UCSD-AML1 (cell line): ENCODE results near the gene YPEL3.

ENCODE experiments used
- DNase-seq: peaks from one replicate; lab custom pipeline; 2025; ENCODE audit not compliant: unreplicated experiment; lab: John Stamatoyannopoulos, UW

Gene YPEL3

DNA sequence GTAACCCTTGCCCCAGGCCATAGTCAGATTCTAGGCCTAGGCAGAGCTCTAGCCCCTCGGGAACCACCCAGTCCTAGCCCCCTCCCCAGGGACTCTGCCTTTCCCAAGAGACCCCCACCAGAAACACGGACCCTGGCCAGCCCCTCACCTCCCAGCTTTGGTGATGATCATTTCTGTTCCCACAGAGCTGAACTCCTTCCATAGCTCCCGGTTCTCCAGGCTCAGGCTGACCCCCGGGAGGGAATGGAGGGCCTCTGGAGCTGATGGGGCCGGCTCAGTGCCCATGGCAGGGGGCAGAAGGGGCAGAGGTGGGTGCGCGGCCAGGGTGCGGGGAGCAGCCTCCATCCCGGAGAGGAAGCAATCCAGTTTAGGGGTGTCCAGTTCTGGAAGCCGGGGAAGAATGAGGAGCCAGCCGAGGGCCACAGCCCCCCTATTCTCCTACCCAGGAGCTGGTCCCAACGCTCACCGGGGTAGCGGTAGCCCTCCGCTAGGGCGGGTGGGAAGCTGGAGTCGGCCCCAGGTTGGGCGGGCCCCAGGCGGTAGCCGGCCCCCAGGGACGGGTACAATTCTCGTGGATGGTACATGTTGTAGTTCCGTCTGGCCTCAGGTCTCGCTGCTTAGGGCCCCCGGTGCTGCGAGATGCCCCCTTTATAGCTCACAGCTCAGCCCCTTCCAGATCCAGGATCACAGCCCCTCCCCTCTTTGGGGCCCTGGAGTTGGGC, 5.2 kb downstream of the YPEL3 start:
- no peak for DNase-seq

DNA sequence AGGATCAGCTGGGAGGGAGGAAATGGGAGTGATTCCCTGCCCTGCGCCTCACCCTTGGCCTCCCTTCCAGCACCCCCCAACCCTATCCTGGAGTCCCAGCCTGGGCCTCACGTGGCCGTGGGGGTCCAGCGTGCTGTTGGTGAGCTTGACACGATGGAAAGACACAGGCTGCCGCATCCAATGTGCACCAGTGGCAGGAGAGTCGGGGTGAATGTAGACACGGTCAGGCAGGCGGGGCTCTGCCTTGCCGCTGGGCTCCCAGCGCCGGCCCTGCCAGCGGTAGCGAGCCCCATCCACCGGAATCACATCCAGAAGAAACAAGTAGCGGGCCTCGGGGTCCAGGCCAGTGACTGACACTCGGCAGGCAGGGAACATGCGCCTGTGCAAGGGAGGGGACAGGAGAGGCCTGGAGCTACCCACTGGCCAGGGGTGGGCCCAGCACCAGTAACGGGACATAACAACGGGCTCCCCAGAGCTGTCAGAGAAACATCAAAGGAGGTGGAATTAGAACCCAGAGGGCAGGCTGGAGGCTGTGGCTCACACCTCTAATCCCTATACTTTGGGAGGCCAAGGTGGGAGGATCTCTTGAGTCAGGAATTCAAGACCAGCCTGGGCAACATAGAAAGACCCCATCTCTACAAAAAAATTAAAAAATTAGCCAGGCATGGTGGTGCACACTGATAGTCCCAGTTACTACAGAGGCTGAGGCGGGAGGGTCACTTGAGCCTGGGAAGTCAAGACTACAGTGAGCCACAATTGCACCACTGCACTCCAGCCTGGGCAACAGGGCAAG, 7.0 kb downstream of the YPEL3 start:
- DNase-seq: no peak

DNA sequence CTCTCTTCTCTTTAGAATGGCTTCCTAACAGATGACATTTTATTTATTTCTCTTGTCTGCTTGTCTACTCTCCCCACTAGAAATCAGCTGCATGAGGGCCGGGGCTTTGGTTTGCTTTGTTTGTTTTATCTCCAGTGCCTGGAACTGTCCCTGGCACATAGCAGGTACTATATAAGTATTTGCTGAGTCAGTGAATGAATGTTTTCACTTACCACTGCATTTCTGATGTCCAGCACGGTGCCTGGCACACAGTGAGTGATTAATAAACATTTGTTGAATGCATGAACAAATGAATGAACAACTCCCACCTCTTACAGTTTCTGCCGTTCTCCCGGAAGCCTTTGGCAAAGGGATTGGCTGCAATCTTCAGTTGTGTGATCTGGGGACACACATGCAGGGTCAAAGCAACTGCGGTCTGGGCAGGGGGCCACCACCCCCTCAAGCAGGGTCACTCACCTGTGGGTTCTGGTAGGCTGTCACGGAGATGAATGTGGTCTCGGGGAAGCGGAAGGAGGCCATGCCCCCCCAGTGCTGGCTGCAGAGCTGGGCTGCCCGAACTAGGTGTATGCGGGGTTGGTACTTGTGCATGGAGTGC, 7.7 kb downstream of the YPEL3 start:
- DNase-seq: no peak

DNA sequence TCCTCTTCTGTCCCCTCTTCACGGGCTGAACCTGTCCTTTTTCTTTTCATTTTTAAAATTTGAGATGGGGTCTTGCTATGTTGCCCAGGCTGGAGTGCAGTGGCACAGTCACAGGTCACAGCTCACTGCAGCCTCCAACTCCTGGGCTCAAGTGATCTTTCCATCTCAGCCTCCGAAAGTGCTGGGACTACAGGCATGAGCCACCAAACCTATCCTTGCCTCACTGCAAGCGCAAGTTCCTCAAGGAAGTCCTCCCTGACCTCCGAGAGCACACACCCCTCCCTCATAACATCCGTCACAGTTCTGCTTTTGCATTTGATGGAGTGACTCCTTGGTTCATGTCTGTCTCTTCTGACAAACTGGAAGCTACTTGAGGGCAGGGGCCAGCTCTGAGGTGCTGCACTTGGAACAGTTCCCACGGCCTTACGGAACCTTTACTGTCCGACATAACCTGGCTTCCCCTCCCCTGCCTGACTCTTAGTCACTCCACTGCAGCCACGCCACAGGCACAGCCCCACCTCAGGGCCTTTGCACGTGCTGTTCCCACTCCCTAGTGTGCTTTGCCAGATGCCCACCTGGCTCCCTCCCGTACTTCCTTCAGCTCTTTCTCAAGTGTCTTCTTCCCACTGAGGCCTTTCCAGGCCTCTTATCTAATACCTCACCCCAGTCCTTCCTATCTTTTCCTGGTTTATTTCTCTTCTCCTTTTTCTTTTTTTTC, 8.7 kb downstream of the YPEL3 start:
- DNase-seq: no peak

DNA sequence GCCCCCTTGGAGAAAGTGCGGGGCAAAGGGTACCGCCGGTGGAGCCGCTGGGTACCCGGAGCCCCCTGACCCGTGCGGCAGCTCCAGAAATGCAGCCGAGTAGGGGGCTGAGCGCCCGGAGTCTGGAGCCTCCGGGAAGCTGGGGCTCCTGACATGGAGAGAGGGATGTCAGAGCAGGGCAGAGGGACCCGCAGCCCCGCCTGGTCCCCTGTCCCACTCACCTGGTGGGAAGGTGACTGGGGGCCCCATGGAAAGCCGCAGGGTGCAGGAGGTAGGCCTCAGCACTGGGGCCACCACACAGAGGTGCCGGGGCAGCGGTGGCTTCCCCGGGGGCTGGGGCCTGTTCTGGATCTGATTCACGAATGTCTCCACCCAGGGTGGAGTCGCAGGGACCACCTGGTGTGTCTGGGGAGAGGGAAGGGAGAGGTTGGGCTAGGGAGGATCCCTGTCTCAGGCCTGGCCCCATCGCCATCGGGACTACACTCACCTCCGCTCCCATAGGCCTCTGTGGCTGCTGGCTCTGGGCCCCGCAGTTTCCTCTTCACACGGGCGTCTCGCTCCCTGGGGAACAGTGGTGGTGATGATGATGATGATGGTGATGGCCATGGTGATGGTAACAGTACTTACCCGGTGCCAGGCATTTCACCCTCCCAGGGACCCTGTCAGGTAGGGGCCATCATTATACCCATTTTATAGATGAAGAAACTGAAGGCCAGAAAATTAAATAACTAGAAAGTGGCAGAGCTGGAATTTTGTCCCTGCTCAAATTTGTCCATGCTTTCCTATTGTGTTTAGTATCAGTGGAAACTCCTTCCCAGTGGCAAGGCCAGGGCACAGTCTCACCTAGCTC, 9.5 kb downstream of the YPEL3 start:
- no peak for DNase-seq

DNA sequence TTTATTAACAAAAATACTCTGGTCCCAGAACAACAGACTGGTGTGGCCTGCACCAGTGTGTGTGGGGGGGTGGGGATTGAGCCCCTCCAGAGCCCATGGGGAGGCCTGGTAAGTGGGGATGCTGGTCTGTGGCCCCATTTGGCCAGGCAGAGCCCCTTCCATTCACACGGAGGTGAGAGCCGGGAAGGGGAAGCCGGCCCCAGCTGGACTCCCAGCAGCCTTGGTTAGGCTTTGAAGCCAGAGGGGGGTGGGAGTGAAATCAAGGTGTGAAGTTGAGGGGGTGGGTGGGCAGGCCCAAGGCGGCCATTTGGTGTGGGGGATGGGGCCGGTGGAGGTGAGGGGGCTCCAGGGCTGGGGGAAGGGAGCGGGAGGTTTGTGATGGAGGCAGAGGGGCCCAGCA, 10.2 kb downstream of the YPEL3 start:
- no peak for DNase-seq

DNA sequence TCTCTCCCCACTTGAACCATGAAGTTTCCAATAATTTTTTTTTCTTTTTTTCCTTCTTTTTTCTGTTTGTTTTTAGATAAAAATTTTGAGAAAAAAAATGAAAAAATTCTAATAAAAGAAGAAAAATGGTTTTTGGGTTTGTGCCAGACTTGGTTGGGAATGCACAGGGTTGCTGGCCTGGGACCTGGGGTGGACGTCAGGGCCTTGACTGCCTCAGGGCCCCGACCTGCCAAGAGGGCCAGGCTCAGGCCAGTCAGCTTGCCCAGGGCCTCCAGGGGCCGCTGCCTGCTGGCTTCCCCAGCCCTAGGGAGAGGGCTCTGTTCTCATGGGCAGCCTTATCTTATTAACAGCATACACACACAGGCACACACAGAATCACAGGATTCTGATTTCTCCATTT, 10.8 kb downstream of the YPEL3 start:
- DNase-seq: no peak

DNA sequence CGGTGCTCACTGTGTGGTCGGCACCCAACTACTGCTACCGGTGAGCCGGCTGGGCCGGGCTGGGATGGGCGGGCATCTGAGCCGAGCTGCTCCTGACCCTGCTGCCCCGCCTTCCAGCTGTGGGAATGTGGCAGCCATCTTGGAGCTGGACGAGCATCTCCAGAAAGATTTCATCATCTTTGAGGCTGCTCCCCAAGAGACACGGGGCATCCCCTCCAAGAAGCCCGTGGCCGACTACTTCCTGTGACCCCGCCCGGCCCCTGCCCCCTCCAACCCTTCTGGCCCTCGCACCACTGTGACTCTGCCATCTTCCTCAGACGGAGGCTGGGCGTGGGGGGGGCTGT, 11.2 kb downstream of the YPEL3 start:
- no peak for DNase-seq

DNA sequence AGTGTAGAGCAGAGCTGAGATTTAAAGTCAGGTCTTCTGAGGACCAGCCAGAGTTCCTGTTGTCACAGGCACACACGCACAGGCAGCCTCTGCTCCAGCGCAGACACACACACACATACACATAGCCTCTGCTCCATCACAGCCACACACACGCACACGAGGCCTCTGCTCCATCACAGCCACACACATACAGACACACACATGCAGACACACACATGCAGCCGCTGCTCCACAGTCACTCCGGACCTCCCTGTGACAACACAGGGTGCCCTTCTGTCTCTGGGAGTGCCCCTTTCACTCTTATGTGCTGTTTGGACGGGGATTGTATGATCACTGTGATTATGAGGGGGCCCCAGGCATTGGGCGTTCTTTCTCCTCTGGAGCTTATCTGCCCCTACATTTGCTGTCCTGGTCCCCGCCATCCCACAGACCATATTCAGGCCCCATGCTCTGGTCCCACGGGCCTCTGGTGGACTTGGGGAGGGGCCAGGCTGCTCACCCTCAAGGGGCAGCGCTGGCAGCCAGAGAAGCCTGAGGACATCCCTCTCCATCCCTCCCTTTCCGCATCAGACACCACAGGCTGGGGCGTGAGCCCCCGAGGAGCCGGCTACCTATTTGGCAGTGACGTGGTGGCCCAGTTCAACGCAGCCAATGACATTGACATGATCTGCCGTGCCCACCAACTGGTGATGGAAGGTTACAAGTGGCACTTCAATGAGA, 11.8 kb downstream of the YPEL3 start:
- no peak for DNase-seq

DNA sequence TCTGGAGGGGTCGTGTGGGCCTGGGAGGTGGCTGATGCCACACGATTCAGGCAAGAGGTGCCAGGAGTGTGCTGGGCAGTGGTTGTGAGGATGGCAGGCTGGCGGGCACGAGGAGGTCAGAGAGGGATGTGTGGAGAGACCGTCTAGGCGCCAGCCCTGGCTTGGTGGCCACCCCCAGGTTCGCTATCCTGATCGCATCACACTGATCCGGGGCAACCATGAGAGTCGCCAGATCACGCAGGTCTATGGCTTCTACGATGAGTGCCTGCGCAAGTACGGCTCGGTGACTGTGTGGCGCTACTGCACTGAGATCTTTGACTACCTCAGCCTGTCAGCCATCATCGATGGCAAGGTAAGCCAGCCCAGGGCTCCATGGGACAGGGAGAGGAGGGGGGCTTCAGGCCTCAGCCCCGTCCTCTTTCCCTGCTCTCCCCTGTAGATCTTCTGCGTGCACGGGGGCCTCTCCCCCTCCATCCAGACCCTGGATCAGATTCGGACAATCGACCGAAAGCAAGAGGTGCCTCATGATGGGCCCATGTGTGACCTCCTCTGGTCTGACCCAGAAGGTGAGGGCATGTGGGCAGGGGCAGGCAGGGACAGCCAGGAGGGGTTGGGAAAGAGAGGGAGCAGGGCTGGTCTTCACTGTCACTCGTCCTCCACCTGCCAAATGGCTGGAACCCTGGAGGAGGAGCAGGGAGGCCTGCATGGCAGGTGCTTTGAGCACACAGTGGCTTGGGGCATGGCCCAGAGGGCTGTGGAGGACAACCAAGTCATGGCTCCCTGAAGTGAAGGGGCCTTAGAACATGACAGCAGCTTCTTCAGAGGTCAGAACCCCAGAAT, 12.6 kb downstream of the YPEL3 start:
- DNase-seq: no peak

DNA sequence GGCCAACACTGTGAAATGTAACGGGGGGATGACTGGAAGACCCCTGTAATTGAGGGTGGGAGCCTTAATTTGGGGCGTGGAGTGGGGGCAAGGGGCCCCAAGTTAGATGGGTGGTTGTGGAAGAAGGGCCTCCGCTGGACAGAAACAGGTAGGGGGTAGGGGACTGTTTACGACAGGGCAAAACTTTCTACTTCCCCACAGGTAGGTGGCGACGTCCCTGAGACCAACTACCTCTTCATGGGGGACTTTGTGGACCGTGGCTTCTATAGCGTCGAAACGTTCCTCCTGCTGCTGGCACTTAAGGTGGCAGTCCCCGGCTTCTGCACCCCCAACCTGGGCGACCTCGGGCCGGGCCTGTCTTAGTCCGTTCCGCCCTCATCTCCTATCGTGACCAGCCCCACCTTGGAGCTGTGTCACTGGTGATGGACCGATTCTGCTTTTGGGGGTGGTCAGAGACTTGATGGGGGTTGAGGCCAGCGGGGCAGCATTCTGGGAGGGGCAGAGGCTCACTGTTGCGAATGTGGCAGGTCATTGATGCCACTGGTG, 13.4 kb downstream of the YPEL3 start:
- no peak for DNase-seq

DNA sequence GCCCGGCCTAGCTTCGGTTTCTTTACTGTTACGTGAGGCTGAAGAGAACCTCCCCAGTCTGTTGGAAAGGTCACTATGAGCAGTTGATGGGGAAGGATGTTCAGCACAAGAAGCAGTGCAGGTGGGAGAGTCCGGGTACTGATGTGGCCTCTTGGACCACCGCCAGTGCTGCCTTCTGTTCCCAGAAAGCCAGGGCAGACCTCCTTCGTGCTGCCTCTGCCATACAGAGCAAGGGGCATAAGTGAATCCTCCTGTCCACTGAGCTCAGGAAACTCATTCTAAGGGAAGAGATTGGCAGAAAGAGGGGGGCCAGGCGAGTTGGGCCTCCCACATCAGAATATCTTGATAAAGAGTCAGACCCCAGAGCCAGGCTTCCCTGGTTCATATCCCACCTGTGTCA, 16.5 kb downstream of the YPEL3 start:
- DNase-seq: no peak

DNA sequence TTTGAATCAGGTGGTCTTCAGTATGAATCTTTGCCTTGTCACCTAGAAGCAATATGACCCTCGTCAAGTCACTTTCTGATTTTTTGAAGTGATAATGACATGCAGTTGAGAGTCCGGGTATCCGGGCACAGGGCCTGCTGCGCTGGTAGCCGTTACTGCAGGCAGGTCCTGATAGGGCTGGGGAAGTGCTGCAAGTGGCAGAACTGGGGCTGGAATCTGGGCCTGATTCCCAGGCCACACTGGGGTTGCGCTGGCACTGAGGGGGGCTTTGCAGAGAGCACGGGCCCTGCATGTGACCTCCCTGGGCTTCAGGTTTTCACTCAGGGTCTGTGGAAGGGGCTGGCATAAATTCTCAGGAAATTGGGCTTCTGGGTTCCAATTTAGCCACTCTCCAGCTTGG, 17.3 kb downstream of the YPEL3 start:
- DNase-seq: no peak

DNA sequence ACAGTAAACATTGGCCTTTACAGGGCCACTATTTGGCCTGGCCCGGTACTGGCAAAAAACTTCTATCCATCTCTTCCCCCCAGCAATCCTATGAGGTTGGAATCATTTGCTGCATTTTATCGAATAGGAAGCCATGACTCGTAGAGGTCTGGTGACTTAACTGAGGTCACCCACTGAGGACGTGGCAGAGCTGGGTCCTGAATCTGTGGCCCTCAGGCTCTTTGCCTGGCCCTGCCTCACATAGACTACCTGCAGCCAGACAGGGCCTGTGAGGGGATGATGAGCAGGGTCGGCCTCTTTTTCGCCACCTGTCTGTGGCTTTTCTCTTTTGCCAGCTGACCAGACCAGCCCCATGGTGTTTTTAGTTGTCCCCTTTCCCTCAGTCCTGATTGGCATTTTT, 18.4 kb downstream of the YPEL3 start:
- DNase-seq: no peak

DNA sequence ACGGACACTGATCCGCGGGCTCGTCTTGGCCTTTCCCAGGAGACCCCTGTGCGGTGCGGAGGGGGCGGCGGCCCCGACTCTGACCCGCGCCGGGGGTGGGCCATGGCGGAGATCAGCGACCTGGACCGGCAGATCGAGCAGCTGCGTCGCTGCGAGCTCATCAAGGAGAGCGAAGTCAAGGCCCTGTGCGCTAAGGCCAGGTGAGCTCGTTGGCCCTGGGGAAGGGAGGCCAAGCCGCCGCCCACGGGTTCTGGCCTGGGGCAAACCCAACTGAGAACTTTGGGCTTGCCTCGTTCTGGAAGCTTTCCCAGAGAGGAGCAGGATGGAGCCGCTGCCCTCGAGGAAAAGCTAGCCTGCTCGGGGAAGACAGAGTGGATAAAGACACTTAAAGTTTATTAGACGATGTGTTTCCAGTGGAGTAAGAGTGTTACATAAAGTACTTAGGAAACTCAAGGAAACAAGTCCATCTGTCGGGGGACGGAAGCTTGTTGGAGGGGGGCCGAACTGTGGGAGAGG, 19.7 kb downstream of the YPEL3 start:
- DNase-seq: no peak

DNA sequence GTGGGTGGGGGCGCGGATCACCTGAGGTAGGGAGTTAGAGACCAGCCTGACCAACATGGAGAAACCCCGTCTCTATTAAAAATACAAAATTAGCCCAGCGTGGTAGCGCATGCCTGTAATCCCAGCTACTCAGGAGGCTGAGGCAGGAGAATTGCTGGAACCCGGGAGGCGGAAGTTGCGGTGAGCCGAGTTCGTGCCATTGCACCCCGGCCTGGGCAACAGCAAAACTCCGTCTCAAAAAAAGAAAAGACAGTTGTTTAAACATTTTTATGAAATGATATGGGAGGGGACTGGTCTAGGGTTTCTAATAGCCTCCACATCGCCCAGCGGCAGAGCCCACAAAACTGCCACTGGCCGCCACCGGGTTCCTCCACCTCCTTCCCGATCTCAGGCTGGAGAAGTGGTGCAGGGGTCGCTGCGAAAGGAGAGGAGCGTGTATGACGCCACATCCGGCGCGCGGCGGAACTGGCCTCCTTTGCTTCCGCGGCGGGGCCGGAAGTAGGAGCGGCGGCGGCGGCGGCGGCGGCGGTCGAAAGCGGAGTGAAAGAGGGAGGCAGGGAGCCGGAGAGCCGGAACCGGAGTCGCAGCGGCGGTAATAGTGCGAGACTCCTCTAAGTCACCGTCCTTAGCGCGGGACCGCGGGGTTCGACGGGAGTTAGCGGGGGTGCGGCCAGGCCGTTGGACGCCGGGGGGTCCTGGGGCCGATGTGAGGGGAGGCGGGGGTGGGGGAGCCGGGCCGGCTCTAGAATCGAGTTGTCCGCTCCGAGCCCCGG, 20.3 kb downstream of the YPEL3 start, which contains the start of gene PPP4C:
Gene PPP4C (plus strand): TSS at position 492 of the 773 bp plus-strand sequence. CDS start 384 bp downstream, outside the sequence.
- peak; percentile 90 for DNase-seq

DNA sequence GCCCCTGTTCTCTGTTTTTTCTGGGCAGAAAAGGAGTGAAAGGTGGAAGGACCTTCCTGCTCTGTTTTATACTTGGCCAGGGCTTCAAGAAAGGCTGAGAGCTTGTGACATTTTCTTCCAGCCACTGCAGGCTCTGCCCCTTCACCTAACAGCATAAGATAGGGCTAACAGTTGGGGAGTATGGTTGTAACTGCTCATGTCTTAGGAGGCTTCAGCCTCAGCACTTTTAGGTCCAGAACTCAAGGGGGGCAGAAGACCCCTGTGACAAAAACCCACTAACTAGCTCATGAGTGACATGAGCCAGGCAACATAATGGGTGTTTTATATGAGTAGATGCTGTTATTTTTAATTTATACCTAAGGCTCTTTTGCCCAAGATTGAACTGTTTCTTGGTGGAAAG, 25.5 kb downstream of the YPEL3 start:
- DNase-seq: no peak
